CD14-positive monocyte (primary cell): ENCODE measurements around the gene EVA1B. TPM values are rescaled to one million over a fixed set of nuclear protein-coding genes. Genes with fewer than 3 reads are reported as not detected.

ENCODE experiments used
- DNase-seq, 3 donors: peaks; one replicate each; pipeline ENCODE4 v3.0.0-alpha.2; 2011 to 2022
- H2AFZ ChIP-seq: 2 replicates; pipeline ENCODE4 v1.6.0; 2012; ENCODE audit warnings: mild to moderate bottlenecking, low read depth, low read length, inconsistent platforms; ENCODE audit not compliant: insufficient read depth, poor library complexity, severe bottlenecking
- H3K27ac ChIP-seq, 2 donors: 1 replicate in 1 of 2; 2 replicates in 1 of 2; pipeline ENCODE4 v1.5.1; 2012 to 2013; ENCODE audit warnings: low read length in 2 of 2, control low read depth in 1 of 2, inconsistent platforms in 1 of 2, low read depth in 1 of 2, mild to moderate bottlenecking in 1 of 2
- H3K27me3 ChIP-seq, 2 donors: one replicate each; pipeline versions ENCODE4 v1.6.0 to v1.6.1; 2011 to 2013; ENCODE audit warnings: low read length in 2 of 2; ENCODE audit not compliant: control insufficient read depth in 2 of 2, insufficient read depth in 2 of 2
- H3K36me3 ChIP-seq, 2 donors: replicated peaks in 1 of 2; 1 replicate in 1 of 2; 2 replicates in 1 of 2; pipeline versions ENCODE4 v1.5.1 to v1.6.1; 2012 to 2013; ENCODE audit warnings: low read length in 2 of 2, control low read depth in 1 of 2, inconsistent platforms in 1 of 2, mild to moderate bottlenecking in 1 of 2; ENCODE audit not compliant: insufficient read depth in 2 of 2, control insufficient read depth in 1 of 2
- H3K4me1 ChIP-seq, 2 donors: 1 replicate in 1 of 2; 2 replicates in 1 of 2; pipeline versions ENCODE4 v1.5.1 to v1.6.1; 2012 to 2013; ENCODE audit warnings: low read length in 2 of 2, control low read depth in 1 of 2, inconsistent platforms in 1 of 2, mild to moderate bottlenecking in 1 of 2, moderate library complexity in 1 of 2; ENCODE audit not compliant: insufficient read depth in 2 of 2, control insufficient read depth in 1 of 2
- H3K4me2 ChIP-seq: replicated peaks from 2 replicates; pipeline ENCODE3; 2012; ENCODE audit warnings: low read length, moderate library complexity, mild to moderate bottlenecking; ENCODE audit not compliant: poor library complexity, severe bottlenecking; ENCODE audit errors: extremely low read depth
- H3K4me3 ChIP-seq, 3 experiments: fragments of 200-600 bp in 1 of 3; sonication (generic) in 1 of 3; replicated peaks in 1 of 3; 1 replicate in 2 of 3; 2 replicates in 1 of 3; pipeline ENCODE4 v1.5.1; 2011 to 2013; ENCODE audit warnings: low read length in 3 of 3, mild to moderate bottlenecking in 3 of 3, control low read depth in 2 of 3, low read depth in 2 of 3, inconsistent platforms in 1 of 3, moderate library complexity in 1 of 3
- H3K79me2 ChIP-seq: 2 replicates; pipeline ENCODE4 v1.6.0; 2012; ENCODE audit warnings: mild to moderate bottlenecking, control low read depth, inconsistent platforms, low read length, moderate library complexity; ENCODE audit not compliant: insufficient read depth
- H3K9ac ChIP-seq: 2 replicates; pipeline ENCODE4 v1.6.0; 2017; ENCODE audit warnings: low read length, mild to moderate bottlenecking; ENCODE audit not compliant: insufficient read depth, poor library complexity, severe bottlenecking
- H3K9me3 ChIP-seq, 2 donors: replicated peaks in 1 of 2; 1 replicate in 1 of 2; 2 replicates in 1 of 2; pipeline versions ENCODE4 v1.5.1 to v1.6.1; 2012 to 2013; ENCODE audit warnings: low read length in 2 of 2, control low read depth in 1 of 2; ENCODE audit not compliant: control insufficient read depth in 1 of 2, insufficient read depth in 1 of 2
- H4K20me1 ChIP-seq: 2 replicates; pipeline ENCODE4 v1.6.0; 2012; ENCODE audit warnings: mild to moderate bottlenecking, low read length, control low read depth, moderate library complexity; ENCODE audit not compliant: insufficient read depth
- H3K27ac Mint-ChIP-seq, 7 donors: one replicate each; pipeline ENCODE4 v1.8.0; 2020; ENCODE audit warnings: mild to moderate bottlenecking in 7 of 7, mixed read lengths in 7 of 7, moderate library complexity in 6 of 7, inconsistent platforms in 2 of 7
- H3K27me3 Mint-ChIP-seq, 3 donors: one replicate each; pipeline ENCODE4 v1.8.0; 2021 to 2022; ENCODE audit warnings: low read depth in 3 of 3, mild to moderate bottlenecking in 3 of 3, mixed read lengths in 3 of 3, moderate library complexity in 3 of 3, inconsistent platforms in 1 of 3
- H3K36me3 Mint-ChIP-seq, 2 donors: one replicate each; pipeline ENCODE4 v1.8.0; 2020; ENCODE audit warnings: mixed read lengths in 2 of 2, inconsistent platforms in 1 of 2, mild to moderate bottlenecking in 1 of 2
- H3K4me1 Mint-ChIP-seq: one replicate; pipeline ENCODE4 v1.8.0; 2020; ENCODE audit warnings: mild to moderate bottlenecking, mixed read lengths
- H3K4me3 Mint-ChIP-seq, 2 donors: one replicate each; pipeline ENCODE4 v1.8.0; 2020; ENCODE audit warnings: mild to moderate bottlenecking in 2 of 2, mixed read lengths in 2 of 2, moderate library complexity in 1 of 2
- H3K9me3 Mint-ChIP-seq, 7 donors: one replicate each; pipeline ENCODE4 v1.8.0; 2020 to 2022; ENCODE audit warnings: mixed read lengths in 7 of 7, mild to moderate bottlenecking in 6 of 7, moderate library complexity in 6 of 7, inconsistent platforms in 2 of 7
- WGBS: methylation state at CpG from one replicate; pipeline ENCODE4 v1.1.5; 2013; ENCODE audit warnings: missing lambda C conversion rate; ENCODE audit not compliant: insufficient coverage; 5-methylcytosine and 5-hydroxymethylcytosine counted together
- intact Hi-C, 2 donors: fragments of 100-400 bp; cut with micrococcal nuclease; formaldehyde crosslinking; loops; one replicate each; pipeline versions ENCODE4 v1.15.0 to v1.15.1; 2023
- polyA plus RNA-seq, 3 donors: library from polyadenylated mRNA; depleted of rRNA in 1 of 3; unstranded in 2 of 3; stranded (reverse) in 1 of 3; fragments of 300-500 nt in 2 of 3; fragments of >200 nt in 1 of 3; fragmentation: Illumina TruSeq in 2 of 3; gene quantifications; 1 replicate in 2 of 3; 2 replicates in 1 of 3; pipeline ENCODE4 v1.2.3, GENCODE V29; 2012 to 2021
- TF ChIP-seq, protein P1 (sequence below): fragments of 200-600 bp; IDR thresholded peaks from one replicate; pipeline ENCODE4 v1.8.0; 2022; ENCODE audit warnings: antibody characterized with exemption, mild to moderate bottlenecking

EVA1B gene
- polyA plus RNA-seq, 3 donors: 13.7 to 19.1 (median 16.6) TPM

DNA sequence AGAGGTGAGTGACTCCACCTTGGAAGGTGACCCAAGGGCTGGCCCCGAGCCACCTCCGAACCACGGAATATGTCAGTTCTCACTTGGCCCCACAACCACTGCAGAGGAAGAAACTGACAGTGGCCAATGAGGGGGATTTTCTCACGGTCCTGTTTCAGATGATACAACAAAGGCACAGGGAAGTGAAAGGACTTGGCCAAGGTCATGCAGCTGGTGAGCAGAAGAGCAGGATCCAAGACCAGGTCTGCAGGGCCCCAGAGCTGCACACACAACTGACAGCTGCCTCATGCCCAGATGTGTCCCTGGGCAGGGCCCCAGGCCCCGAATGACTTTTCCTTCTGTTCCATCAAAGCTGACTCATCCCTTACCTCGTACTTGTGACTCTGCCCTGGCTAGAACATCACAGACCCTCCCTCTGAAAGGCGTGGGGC lies 25.8 kb upstream of the EVA1B start:
- Histone ChIP-seq H3K9me3 (no peaks in the 10 kb centered on the region), H3K27ac (peak overlapping the region; percentile 9 to 63), H3K79me2 (no peaks in the 10 kb centered on the region), H3K27me3 (no peaks in the 10 kb centered on the region), H4K20me1 (peaks cover 73% of the 10 kb centered on the region), H2AFZ (no peak overlapping the region), H3K4me2 (peak overlapping the region; percentile 5), H3K4me3 (peak overlapping the region in 1 of 3 experiments; percentile 11), H3K9ac (peak overlapping the region; percentile 21), H3K36me3 (peaks cover 64 to 75% of the 10 kb centered on the region in 2 donors), H3K4me1 (peaks cover 34 to 41% of the 10 kb centered on the region in 2 donors)
- DNase-seq: peak; percentile 28 to 66 (median 33)
- peaks cover 37% of the 10 kb centered on the region for H3K4me1 Mint-ChIP-seq
- H3K27me3 Mint-ChIP-seq: no peaks in the 10 kb centered on the region
- H3K36me3 Mint-ChIP-seq: peaks cover 77 to 89% of the 10 kb centered on the region in 2 donors
- H3K27ac Mint-ChIP-seq: peak overlapping the region in 5 of 7 donors; percentile 26 to 74 (median 62)
- peaks cover 0 to 1% (median 0%) of the 10 kb centered on the region in 7 donors for H3K9me3 Mint-ChIP-seq
- intact Hi-C loops: no loop called here
- 13% methylated on average over 6 of the region's 7 CpGs for WGBS
- TF ChIP-seq, protein P1, sequence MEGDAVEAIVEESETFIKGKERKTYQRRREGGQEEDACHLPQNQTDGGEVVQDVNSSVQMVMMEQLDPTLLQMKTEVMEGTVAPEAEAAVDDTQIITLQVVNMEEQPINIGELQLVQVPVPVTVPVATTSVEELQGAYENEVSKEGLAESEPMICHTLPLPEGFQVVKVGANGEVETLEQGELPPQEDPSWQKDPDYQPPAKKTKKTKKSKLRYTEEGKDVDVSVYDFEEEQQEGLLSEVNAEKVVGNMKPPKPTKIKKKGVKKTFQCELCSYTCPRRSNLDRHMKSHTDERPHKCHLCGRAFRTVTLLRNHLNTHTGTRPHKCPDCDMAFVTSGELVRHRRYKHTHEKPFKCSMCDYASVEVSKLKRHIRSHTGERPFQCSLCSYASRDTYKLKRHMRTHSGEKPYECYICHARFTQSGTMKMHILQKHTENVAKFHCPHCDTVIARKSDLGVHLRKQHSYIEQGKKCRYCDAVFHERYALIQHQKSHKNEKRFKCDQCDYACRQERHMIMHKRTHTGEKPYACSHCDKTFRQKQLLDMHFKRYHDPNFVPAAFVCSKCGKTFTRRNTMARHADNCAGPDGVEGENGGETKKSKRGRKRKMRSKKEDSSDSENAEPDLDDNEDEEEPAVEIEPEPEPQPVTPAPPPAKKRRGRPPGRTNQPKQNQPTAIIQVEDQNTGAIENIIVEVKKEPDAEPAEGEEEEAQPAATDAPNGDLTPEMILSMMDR: no peak
- H3K4me3 Mint-ChIP-seq: peak overlapping the region; percentile 20 to 46

- Mint-ChIP-seq H3K9me3 (no peaks in the 10 kb centered on the region), H3K27ac (peak overlapping the region in 3 of 7 donors; percentile 20 to 71 (median 56)), H3K4me3 (no peak overlapping the region), H3K27me3 (no peaks in the 10 kb centered on the region), H3K36me3 (peaks cover 68 to 88% of the 10 kb centered on the region in 2 donors), H3K4me1 (peaks cover 30% of the 10 kb centered on the region)
- H3K4me3 ChIP-seq: no peak overlapping the region
- no peaks in the 10 kb centered on the region for H3K27me3 ChIP-seq
- no peak overlapping the region for H3K4me2 ChIP-seq
- intact Hi-C loops: no loop called here
- H3K4me1 ChIP-seq: peaks cover 31 to 32% of the 10 kb centered on the region in 2 donors
- DNase-seq: no peak
- no peaks in the 10 kb centered on the region for H3K79me2 ChIP-seq
- no peaks in the 10 kb centered on the region for H3K9me3 ChIP-seq
- H2AFZ ChIP-seq: no peak overlapping the region
- TF ChIP-seq, protein P1: no peak
- no peak overlapping the region for H3K9ac ChIP-seq
- H4K20me1 ChIP-seq: peaks cover 74% of the 10 kb centered on the region
- 95% methylated on average over 6 of the region's 8 CpGs for WGBS
- H3K27ac ChIP-seq: no peak overlapping the region
- peaks cover 60 to 75% of the 10 kb centered on the region in 2 donors for H3K36me3 ChIP-seq
Measured at GRCh38 chr1:36346741-36347370, 23.4 kb upstream of the EVA1B start.
